Ishikawa (cell line): Measurements from ENCODE around the gene LTA4H.

Source experiments
- CREB1 ChIP-seq: IDR thresholded peaks from 2 replicates; pipeline ENCODE4 v1.6.1; 2012; ENCODE audit warnings: low read depth
- EP300 ChIP-seq: IDR thresholded peaks from 2 replicates; pipeline ENCODE4 v1.6.1; 2012; ENCODE audit warnings: borderline replicate concordance
- RAD21 ChIP-seq: IDR thresholded peaks from 2 replicates; pipeline ENCODE4 v1.6.1; 2012; ENCODE audit warnings: low read depth
- TAF1 ChIP-seq: IDR thresholded peaks from 2 replicates; pipeline ENCODE4 v1.6.1; 2012; ENCODE audit warnings: low read depth, mild to moderate bottlenecking
- TCF12 ChIP-seq: IDR thresholded peaks from 2 replicates; pipeline ENCODE4 v1.6.1; 2012; ENCODE audit warnings: low read depth
- TEAD4 ChIP-seq: IDR thresholded peaks from 2 replicates; pipeline ENCODE4 v1.6.1; 2012
- TF ChIP-seq, protein P1 (sequence below): IDR thresholded peaks from 2 replicates; pipeline ENCODE4 v1.6.1; 2012
- TF ChIP-seq, protein P2 (sequence below): IDR thresholded peaks from 2 replicates; pipeline ENCODE4 v1.6.1; 2012; ENCODE audit warnings: low read depth, mild to moderate bottlenecking

DNA sequence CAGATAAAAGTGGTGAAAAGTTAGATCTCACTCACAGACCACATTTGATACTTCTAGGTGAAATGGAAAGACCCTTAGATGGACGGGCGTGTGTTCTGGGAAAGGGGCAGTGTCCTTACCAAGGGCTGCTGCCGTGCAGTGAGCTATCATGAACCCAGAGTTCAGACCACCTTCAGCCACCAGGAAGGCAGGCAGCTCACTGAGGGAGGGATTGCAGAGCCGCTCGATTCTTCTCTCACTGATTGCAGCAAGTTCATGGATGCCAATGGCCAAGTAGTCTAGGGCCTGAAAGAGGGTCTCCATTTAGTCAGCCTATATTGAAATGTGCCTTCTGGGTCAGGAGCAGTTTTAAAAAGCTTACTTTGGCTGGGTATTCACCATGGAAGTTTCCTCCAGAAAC is 55.0 kb downstream of the LTA4H start:
- TF ChIP-seq, protein P1, sequence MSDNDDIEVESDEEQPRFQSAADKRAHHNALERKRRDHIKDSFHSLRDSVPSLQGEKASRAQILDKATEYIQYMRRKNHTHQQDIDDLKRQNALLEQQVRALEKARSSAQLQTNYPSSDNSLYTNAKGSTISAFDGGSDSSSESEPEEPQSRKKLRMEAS = no peak
- TF ChIP-seq, protein P2, sequence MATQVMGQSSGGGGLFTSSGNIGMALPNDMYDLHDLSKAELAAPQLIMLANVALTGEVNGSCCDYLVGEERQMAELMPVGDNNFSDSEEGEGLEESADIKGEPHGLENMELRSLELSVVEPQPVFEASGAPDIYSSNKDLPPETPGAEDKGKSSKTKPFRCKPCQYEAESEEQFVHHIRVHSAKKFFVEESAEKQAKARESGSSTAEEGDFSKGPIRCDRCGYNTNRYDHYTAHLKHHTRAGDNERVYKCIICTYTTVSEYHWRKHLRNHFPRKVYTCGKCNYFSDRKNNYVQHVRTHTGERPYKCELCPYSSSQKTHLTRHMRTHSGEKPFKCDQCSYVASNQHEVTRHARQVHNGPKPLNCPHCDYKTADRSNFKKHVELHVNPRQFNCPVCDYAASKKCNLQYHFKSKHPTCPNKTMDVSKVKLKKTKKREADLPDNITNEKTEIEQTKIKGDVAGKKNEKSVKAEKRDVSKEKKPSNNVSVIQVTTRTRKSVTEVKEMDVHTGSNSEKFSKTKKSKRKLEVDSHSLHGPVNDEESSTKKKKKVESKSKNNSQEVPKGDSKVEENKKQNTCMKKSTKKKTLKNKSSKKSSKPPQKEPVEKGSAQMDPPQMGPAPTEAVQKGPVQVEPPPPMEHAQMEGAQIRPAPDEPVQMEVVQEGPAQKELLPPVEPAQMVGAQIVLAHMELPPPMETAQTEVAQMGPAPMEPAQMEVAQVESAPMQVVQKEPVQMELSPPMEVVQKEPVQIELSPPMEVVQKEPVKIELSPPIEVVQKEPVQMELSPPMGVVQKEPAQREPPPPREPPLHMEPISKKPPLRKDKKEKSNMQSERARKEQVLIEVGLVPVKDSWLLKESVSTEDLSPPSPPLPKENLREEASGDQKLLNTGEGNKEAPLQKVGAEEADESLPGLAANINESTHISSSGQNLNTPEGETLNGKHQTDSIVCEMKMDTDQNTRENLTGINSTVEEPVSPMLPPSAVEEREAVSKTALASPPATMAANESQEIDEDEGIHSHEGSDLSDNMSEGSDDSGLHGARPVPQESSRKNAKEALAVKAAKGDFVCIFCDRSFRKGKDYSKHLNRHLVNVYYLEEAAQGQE = no peak
- TF ChIP-seq RAD21 (no peak), TCF12 (no peak), TEAD4 (no peak), CREB1 (no peak), TAF1 (no peak), EP300 (no peak)
